Ishikawa (cell line): ENCODE data around the gene SCARF2.

Experiments
- CEBPB ChIP-seq: IDR thresholded peaks from 2 replicates; pipeline ENCODE4 v1.6.1; 2012
- CREB1 ChIP-seq: IDR thresholded peaks from 2 replicates; pipeline ENCODE4 v1.6.1; 2012; ENCODE audit warnings: low read depth
- EGR1 ChIP-seq: IDR thresholded peaks from 2 replicates; pipeline ENCODE4 v1.6.1; 2012
- EP300 ChIP-seq: IDR thresholded peaks from 2 replicates; pipeline ENCODE4 v1.6.1; 2012; ENCODE audit warnings: borderline replicate concordance
- FOXM1 ChIP-seq: IDR thresholded peaks from 2 replicates; pipeline ENCODE4 v1.6.1; 2012; ENCODE audit warnings: low read depth, borderline replicate concordance
- NFIC ChIP-seq: IDR thresholded peaks from 2 replicates; pipeline ENCODE4 v1.6.1; 2012
- RAD21 ChIP-seq: IDR thresholded peaks from 2 replicates; pipeline ENCODE4 v1.6.1; 2012; ENCODE audit warnings: low read depth
- TAF1 ChIP-seq: IDR thresholded peaks from 2 replicates; pipeline ENCODE4 v1.6.1; 2012; ENCODE audit warnings: low read depth, mild to moderate bottlenecking
- TCF12 ChIP-seq: IDR thresholded peaks from 2 replicates; pipeline ENCODE4 v1.6.1; 2012; ENCODE audit warnings: low read depth
- TEAD4 ChIP-seq: IDR thresholded peaks from 2 replicates; pipeline ENCODE4 v1.6.1; 2012
- YY1 ChIP-seq: IDR thresholded peaks from 2 replicates; pipeline ENCODE4 v1.6.1; 2012; ENCODE audit warnings: low read depth
- ZBTB7A ChIP-seq: IDR thresholded peaks from 2 replicates; pipeline ENCODE4 v1.6.1; 2012; ENCODE audit warnings: low read depth
- TF ChIP-seq, protein P1 (sequence below): IDR thresholded peaks from 2 replicates; pipeline ENCODE4 v1.6.1; 2012
- TF ChIP-seq, protein P2 (sequence below): IDR thresholded peaks from 2 replicates; pipeline ENCODE4 v1.6.1; 2012
- TF ChIP-seq, protein P3 (sequence below): IDR thresholded peaks from 2 replicates; pipeline ENCODE4 v1.6.1; 2012; ENCODE audit warnings: low read depth, mild to moderate bottlenecking

The SCARF2 gene

DNA sequence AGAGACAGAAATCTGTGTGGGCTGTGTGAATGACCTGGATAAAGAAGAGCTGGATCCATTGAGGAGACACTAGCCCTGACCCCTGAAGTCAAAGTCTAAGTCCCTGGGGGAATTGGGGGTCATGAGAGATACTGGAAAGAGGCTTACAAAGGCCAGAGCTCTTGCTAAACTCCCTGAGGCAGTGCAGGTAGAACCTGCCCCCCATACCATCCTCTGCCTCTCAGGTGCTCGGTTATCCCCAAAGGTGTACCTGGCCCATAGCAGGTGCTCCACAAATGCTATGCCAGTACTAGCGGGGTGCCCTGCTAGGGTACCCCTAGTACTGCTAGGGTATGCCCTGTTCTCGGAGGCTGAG is 19.1 kb upstream of the SCARF2 start:
- TF ChIP-seq RAD21 (no peak), CEBPB (no peak), ZBTB7A (no peak), NFIC (no peak), TCF12 (no peak), EGR1 (no peak), FOXM1 (no peak), TEAD4 (no peak), EP300 (no peak), TAF1 (no peak), YY1 (no peak), CREB1 (no peak)
- TF ChIP-seq, protein P1, sequence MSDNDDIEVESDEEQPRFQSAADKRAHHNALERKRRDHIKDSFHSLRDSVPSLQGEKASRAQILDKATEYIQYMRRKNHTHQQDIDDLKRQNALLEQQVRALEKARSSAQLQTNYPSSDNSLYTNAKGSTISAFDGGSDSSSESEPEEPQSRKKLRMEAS, result no peak
- TF ChIP-seq, protein P2, sequence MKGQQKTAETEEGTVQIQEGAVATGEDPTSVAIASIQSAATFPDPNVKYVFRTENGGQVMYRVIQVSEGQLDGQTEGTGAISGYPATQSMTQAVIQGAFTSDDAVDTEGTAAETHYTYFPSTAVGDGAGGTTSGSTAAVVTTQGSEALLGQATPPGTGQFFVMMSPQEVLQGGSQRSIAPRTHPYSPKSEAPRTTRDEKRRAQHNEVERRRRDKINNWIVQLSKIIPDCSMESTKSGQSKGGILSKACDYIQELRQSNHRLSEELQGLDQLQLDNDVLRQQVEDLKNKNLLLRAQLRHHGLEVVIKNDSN, result no peak
- TF ChIP-seq, protein P3, sequence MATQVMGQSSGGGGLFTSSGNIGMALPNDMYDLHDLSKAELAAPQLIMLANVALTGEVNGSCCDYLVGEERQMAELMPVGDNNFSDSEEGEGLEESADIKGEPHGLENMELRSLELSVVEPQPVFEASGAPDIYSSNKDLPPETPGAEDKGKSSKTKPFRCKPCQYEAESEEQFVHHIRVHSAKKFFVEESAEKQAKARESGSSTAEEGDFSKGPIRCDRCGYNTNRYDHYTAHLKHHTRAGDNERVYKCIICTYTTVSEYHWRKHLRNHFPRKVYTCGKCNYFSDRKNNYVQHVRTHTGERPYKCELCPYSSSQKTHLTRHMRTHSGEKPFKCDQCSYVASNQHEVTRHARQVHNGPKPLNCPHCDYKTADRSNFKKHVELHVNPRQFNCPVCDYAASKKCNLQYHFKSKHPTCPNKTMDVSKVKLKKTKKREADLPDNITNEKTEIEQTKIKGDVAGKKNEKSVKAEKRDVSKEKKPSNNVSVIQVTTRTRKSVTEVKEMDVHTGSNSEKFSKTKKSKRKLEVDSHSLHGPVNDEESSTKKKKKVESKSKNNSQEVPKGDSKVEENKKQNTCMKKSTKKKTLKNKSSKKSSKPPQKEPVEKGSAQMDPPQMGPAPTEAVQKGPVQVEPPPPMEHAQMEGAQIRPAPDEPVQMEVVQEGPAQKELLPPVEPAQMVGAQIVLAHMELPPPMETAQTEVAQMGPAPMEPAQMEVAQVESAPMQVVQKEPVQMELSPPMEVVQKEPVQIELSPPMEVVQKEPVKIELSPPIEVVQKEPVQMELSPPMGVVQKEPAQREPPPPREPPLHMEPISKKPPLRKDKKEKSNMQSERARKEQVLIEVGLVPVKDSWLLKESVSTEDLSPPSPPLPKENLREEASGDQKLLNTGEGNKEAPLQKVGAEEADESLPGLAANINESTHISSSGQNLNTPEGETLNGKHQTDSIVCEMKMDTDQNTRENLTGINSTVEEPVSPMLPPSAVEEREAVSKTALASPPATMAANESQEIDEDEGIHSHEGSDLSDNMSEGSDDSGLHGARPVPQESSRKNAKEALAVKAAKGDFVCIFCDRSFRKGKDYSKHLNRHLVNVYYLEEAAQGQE, result no peak

DNA sequence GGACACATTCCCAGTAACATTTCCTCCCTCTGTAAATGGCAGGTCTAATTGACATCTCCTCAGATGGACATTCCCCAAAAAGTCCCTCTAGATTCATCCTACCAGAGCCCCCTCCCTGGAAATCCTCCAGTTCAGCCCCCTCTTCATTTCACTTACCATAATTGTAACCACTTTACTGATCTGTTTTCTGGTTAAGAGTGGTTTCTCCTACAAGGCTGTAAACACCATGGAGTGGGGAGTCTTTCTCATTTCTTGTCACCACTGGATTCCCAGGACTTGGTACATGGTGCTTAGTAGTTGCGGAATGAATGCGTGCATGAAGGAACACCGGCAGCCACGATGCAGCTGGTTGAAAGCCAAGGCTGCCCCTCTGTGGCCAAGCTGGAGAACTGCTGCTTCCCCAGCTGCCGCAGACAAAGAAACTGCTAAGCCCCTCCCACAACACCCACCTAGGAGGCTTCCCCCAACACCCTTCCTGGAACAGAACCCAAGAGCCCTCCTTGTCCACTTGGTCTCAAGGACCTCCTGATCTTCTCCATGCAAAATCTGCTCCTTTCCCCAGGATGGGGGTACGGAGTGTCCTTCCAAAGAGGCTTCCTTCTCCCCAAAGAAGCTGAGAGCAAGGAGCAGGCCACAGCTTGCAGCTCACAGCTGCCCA is 18.6 kb upstream of the SCARF2 start:
- TF ChIP-seq, protein P2, result no peak
- no peak for TF ChIP-seq ZBTB7A
- no peak for TF ChIP-seq FOXM1
- TF ChIP-seq TEAD4, result no peak
- peak; percentile 94 for TF ChIP-seq RAD21
- TF ChIP-seq CREB1, result no peak
- TF ChIP-seq, protein P3, result no peak
- TF ChIP-seq EGR1, result no peak
- TF ChIP-seq EP300, result no peak

DNA sequence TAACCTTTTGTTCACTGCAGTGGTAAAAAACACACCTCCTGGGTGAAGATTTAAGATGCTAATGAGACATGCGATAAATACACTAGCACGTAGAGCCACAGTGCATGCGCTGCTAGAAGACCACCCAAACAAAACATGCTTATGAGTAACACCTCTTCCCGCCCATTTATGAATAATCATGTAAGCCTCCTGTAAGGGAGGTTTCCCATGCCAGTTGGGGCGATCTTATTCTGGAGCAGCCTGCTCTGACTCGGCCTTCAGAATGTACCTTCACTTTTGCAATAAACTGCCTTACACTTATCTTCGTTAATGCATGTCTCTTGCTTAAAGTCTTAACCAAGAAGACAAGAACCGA is 18.1 kb upstream of the SCARF2 start:
- no peak for TF ChIP-seq FOXM1

DNA sequence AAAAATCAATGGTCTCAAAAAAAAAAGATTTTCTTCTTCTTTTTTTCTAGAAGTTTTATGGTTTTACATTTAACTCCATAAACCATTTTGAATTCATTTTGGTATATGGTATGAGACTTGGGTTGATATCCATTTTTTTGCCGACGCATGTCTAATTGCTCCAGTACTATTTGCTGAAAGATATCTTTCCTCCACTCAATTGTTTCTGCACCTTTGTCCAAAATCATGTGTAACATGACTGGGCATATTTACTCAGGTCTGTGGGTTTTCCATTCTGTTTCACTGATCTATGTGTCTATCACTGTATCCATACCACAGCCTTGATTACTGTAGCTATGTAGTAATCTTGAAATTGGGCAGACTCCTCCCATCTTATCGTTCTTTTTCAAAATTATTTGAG is 15.6 kb upstream of the SCARF2 start:
- TF ChIP-seq EP300, result no peak
- TF ChIP-seq, protein P2, result no peak
- TF ChIP-seq TAF1, result no peak
- TF ChIP-seq YY1, result no peak
- no peak for TF ChIP-seq ZBTB7A

DNA sequence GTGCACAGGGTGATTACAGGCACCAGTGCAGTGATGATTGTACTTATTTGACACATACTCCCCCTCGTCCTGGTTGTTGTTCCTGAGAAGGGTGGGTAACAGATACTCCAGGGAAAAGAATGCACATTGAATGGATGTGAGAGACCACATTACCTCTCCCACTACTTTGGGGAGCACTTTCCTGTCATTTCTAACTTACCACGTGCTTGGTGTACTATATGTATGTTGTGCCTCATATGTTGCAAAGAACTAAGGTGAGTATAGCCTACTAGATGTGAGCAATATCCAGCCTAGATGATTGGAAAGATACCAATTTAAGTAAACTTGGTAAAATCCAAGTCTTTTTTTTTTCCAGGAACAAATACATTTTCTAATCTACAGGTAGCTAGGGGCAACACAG is 14.3 kb upstream of the SCARF2 start:
- no peak for TF ChIP-seq TAF1
- TF ChIP-seq, protein P3, result no peak
- TF ChIP-seq TEAD4, result no peak
- no peak for TF ChIP-seq NFIC
- TF ChIP-seq CREB1, result no peak
- TF ChIP-seq, protein P2, result no peak
- no peak for TF ChIP-seq RAD21
- no peak for TF ChIP-seq EP300
- no peak for TF ChIP-seq CEBPB
- no peak for TF ChIP-seq FOXM1
- TF ChIP-seq YY1, result no peak
- no peak for TF ChIP-seq TCF12
- TF ChIP-seq, protein P1, result no peak
- TF ChIP-seq EGR1, result no peak
- TF ChIP-seq ZBTB7A, result no peak
